SK-N-SH treated with all-trans-retinoic acid at 6 μM for 48 hours (cell line): ENCODE measurements around the gene HS3ST3B1.

Experiments
- ATAC-seq: fragments of 200-7000 bp; cut with Tn5 transposase; 3 replicates; pipeline ENCODE4 v1.9.1; 2020; ENCODE audit warnings: mild to moderate bottlenecking, moderate library complexity
- BACH2 ChIP-seq: fragments of 250-450 bp; sonication (Bioruptor Pico); IDR thresholded peaks from 2 replicates; pipeline ENCODE4 v1.9.0; 2021; ENCODE audit warnings: mild to moderate bottlenecking, borderline replicate concordance
- CREB5 ChIP-seq: fragments of 250-450 bp; sonication (Bioruptor Pico); IDR thresholded peaks from 2 replicates; pipeline ENCODE4 v1.5.1; 2020; ENCODE audit warnings: low read depth, mild to moderate bottlenecking, moderate library complexity
- CSDC2 ChIP-seq: fragments of 250-450 bp; sonication (Bioruptor Pico); IDR thresholded peaks from 2 replicates; pipeline ENCODE4 v1.5.0; 2020; ENCODE audit warnings: mild to moderate bottlenecking, moderate library complexity
- CSRNP3 ChIP-seq: fragments of 250-450 bp; sonication (Bioruptor Pico); IDR thresholded peaks from 2 replicates; pipeline ENCODE4 v1.5.1; 2021; ENCODE audit warnings: mild to moderate bottlenecking, moderate library complexity
- ESRRG ChIP-seq: fragments of 250-450 bp; sonication (Bioruptor Pico); IDR thresholded peaks from 2 replicates; pipeline ENCODE4 v1.6.1; 2021; ENCODE audit warnings: mild to moderate bottlenecking
- GLIS3 ChIP-seq: fragments of 250-450 bp; sonication (Bioruptor Pico); IDR thresholded peaks from 2 replicates; pipeline ENCODE4 v1.5.0; 2020; ENCODE audit warnings: mild to moderate bottlenecking, moderate library complexity
- ISL1 ChIP-seq: fragments of 250-450 bp; sonication (Bioruptor Pico); IDR thresholded peaks from 2 replicates; pipeline ENCODE4 v2.1.2; 2022; ENCODE audit warnings: mild to moderate bottlenecking, moderate library complexity
- POU6F1 ChIP-seq: fragments of 250-450 bp; sonication (Bioruptor Pico); IDR thresholded peaks from 2 replicates; pipeline ENCODE4 v1.8.0; 2021; ENCODE audit warnings: low read depth, mild to moderate bottlenecking, moderate library complexity, borderline replicate concordance
- PPARA ChIP-seq: fragments of 250-450 bp; sonication (Bioruptor Pico); IDR thresholded peaks from 2 replicates; pipeline ENCODE4 v1.5.0; 2020; ENCODE audit warnings: mild to moderate bottlenecking, borderline replicate concordance
- RARB ChIP-seq: fragments of 250-450 bp; sonication (Bioruptor Pico); IDR thresholded peaks from 2 replicates; pipeline ENCODE4 v1.8.0; 2021; ENCODE audit warnings: mild to moderate bottlenecking, moderate library complexity
- SNAI2 ChIP-seq: fragments of 250-450 bp; sonication (Bioruptor Pico); IDR thresholded peaks from 2 replicates; pipeline ENCODE4 v1.5.0; 2020; ENCODE audit warnings: mild to moderate bottlenecking, moderate library complexity
- TCF4 ChIP-seq: fragments of 250-450 bp; sonication (Bioruptor Pico); IDR thresholded peaks from 2 replicates; pipeline ENCODE4 v1.8.0; 2021; ENCODE audit warnings: mild to moderate bottlenecking, moderate library complexity, borderline replicate concordance
- TOX ChIP-seq: fragments of 250-450 bp; sonication (Bioruptor Pico); IDR thresholded peaks from 2 replicates; pipeline ENCODE4 v1.8.0; 2021; ENCODE audit warnings: mild to moderate bottlenecking, moderate library complexity, borderline replicate concordance
- TSHZ2 ChIP-seq: fragments of 250-450 bp; sonication (Bioruptor Pico); IDR thresholded peaks from 2 replicates; pipeline ENCODE4 v1.5.0; 2020; ENCODE audit warnings: mild to moderate bottlenecking, moderate library complexity
- ZC3H10 ChIP-seq: fragments of 250-450 bp; sonication (Bioruptor Pico); IDR thresholded peaks from 2 replicates; pipeline ENCODE4 v1.5.1; 2021; ENCODE audit warnings: mild to moderate bottlenecking, moderate library complexity
- ZFP3 ChIP-seq: fragments of 250-450 bp; sonication (Bioruptor Pico); IDR thresholded peaks from 2 replicates; pipeline ENCODE4 v1.5.0; 2020; ENCODE audit warnings: mild to moderate bottlenecking, moderate library complexity
- ZFP30 ChIP-seq: fragments of 450-650 bp; formaldehyde crosslinking; IDR thresholded peaks from 2 replicates; pipeline ENCODE4 v1.5.0; 2022; ENCODE audit warnings: mild to moderate bottlenecking, moderate library complexity
- ZNF565 ChIP-seq: fragments of 450-650 bp; formaldehyde crosslinking; conservative IDR thresholded peaks from 2 replicates; pipeline ENCODE4 v1.5.0; 2020; ENCODE audit warnings: low read depth, mild to moderate bottlenecking, moderate library complexity
- ZNF70 ChIP-seq: fragments of 450-650 bp; formaldehyde crosslinking; IDR thresholded peaks from 2 replicates; pipeline ENCODE4 v1.5.0; 2020; ENCODE audit warnings: mild to moderate bottlenecking, moderate library complexity
- ZNF8 ChIP-seq: fragments of 450-650 bp; formaldehyde crosslinking; IDR thresholded peaks from 2 replicates; pipeline ENCODE4 v1.5.0; 2020; ENCODE audit warnings: mild to moderate bottlenecking, moderate library complexity
- TF ChIP-seq, protein P1 (sequence below): fragments of 250-450 bp; sonication (Bioruptor Pico); IDR thresholded peaks from 2 replicates; pipeline ENCODE4 v1.8.0; 2020; ENCODE audit warnings: mild to moderate bottlenecking, moderate library complexity, borderline replicate concordance

HS3ST3B1 gene

DNA sequence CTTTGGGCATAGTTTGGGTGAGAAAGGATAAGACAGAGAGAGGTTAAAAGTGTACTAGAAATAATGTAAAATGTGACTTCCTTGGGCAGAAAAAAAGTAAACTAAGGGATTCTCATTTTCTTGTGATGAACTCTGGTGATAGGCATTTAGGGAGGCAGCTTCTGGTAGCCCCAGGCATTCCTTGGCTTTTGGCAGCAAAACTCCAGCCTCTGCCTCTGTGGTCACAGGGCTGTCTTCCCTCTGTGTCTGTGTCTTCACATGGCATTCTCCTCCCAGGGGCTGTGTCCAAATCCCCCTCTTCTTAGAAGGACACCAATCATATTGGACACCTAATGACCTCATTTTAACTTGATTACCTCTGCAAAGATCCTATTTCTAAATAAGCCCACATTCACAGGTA lies 54.7 kb downstream of the HS3ST3B1 start (continued):
- TF ChIP-seq CSRNP3 (CRISPR knock-in tag) = no peak
- no peak for TF ChIP-seq ZFP30 (CRISPR knock-in tag)
- no peak for TF ChIP-seq ZFP3
- TF ChIP-seq RARB = no peak
- TF ChIP-seq ZNF70 (CRISPR knock-in tag) = no peak
- no peak for TF ChIP-seq TCF4 (CRISPR knock-in tag)
- TF ChIP-seq, protein P1, sequence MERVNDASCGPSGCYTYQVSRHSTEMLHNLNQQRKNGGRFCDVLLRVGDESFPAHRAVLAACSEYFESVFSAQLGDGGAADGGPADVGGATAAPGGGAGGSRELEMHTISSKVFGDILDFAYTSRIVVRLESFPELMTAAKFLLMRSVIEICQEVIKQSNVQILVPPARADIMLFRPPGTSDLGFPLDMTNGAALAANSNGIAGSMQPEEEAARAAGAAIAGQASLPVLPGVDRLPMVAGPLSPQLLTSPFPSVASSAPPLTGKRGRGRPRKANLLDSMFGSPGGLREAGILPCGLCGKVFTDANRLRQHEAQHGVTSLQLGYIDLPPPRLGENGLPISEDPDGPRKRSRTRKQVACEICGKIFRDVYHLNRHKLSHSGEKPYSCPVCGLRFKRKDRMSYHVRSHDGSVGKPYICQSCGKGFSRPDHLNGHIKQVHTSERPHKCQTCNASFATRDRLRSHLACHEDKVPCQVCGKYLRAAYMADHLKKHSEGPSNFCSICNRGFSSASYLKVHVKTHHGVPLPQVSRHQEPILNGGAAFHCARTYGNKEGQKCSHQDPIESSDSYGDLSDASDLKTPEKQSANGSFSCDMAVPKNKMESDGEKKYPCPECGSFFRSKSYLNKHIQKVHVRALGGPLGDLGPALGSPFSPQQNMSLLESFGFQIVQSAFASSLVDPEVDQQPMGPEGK (CRISPR knock-in tag) = no peak
- TF ChIP-seq ZC3H10 (CRISPR knock-in tag) = no peak
- no peak for TF ChIP-seq PPARA (CRISPR knock-in tag)
- no peak for TF ChIP-seq ESRRG (CRISPR knock-in tag)
- TF ChIP-seq, all 23 proteins: peak for 0

DNA sequence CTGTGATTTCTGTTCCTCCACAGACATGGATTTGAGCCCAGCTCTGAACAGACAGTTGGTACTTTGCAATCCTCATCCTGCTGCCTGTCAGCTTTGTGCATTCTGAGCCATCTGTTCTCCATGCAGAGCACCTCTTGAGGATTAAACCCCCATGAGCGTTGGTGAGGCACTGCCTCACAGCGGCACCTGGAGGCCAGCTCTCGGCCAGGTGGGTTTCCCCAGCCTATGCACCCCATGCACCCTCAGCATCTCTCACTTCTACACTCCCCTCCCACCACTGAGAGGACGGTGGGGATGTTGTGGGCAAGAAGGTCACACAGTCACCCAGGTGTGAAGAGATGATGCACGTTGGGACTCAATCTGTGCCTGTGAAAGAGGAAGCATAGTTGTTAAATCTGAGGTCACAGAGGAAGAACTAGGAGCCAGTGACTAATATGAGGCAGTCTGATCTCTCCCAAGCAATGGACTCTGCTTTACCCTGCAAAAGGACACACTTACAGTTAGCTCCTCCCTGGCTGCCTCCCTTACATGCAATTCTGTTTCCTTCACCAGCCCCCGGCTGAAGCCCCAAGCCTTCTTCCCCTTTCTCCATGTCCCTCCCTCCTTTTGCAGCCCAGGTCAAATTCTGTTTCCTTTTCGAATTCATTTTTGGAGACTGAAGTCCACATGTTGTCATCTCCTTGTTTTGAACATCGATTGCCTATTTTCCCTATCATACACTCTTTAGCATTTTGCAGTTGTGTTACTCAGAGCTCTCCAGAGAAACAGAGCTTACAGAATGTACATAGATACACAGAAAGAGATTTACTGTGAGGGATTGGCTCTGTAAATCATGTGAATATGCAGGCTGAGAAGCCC lies 58.5 kb downstream of the HS3ST3B1 start:
- no peak for ATAC-seq
- TF ChIP-seq CREB5 (CRISPR knock-in tag) (no peak), RARB (no peak), SNAI2 (CRISPR knock-in tag) (no peak), ESRRG (CRISPR knock-in tag) (no peak), TSHZ2 (CRISPR knock-in tag) (no peak), ZFP30 (CRISPR knock-in tag) (no peak), PPARA (CRISPR knock-in tag) (no peak), ZNF70 (CRISPR knock-in tag) (no peak), TOX (CRISPR knock-in tag) (no peak), CSRNP3 (CRISPR knock-in tag) (no peak), BACH2 (CRISPR knock-in tag) (no peak), ZFP3 (no peak), CSDC2 (no peak), ZNF565 (CRISPR knock-in tag) (no peak), POU6F1 (no peak), ZNF8 (CRISPR knock-in tag) (no peak), ISL1 (CRISPR knock-in tag) (no peak), GLIS3 (no peak)
- TF ChIP-seq, protein P1 (CRISPR knock-in tag) = no peak
